Right atrium auricular region (tissue), 2 donors: Measurements from ENCODE around the gene SLC10A3. TPM values are rescaled to one million over a fixed set of nuclear protein-coding genes. Genes with fewer than 3 reads are reported as not detected.

Experiments used
- DNase-seq: peaks from one replicate; pipeline ENCODE4 v3.0.0-alpha.2; 2019; ENCODE audit warnings: low spot score
- H3K27ac ChIP-seq, 2 donors: fragments of 200-600 bp; sonication (generic); 1 replicate in 1 of 2; 2 replicates in 1 of 2; pipeline ENCODE4 v1.5.1; 2016 to 2019
- H3K27me3 ChIP-seq, 2 donors: fragments of 200-600 bp; sonication (generic); one replicate each; pipeline versions ENCODE4 v1.5.1 to v1.6.0; 2017 to 2019
- H3K36me3 ChIP-seq: fragments of 200-600 bp; sonication (generic); one replicate; pipeline ENCODE4 v1.5.1; 2016
- H3K4me1 ChIP-seq, 2 donors: fragments of 200-600 bp; sonication (generic); one replicate each; pipeline versions ENCODE4 v1.5.1 to v1.6.0; 2017 to 2019
- H3K4me3 ChIP-seq, 2 donors: fragments of 200-600 bp; sonication (generic); 1 replicate in 1 of 2; 2 replicates in 1 of 2; pipeline ENCODE4 v1.5.1; 2017 to 2019; ENCODE audit warnings: mild to moderate bottlenecking in 1 of 2, moderate library complexity in 1 of 2
- H3K9me3 ChIP-seq, 2 donors: fragments of 200-600 bp; sonication (generic); one replicate each; pipeline ENCODE4 v1.5.1; 2019
- total RNA-seq, 2 donors: library from RNA; depleted of rRNA; stranded (reverse); fragments of >200 nt; gene quantifications; one replicate each; pipeline ENCODE4 v1.1.0, GENCODE V29; 2016
- TF ChIP-seq, protein P1 (sequence below), 2 donors: fragments of 200-600 bp; sonication (generic); IDR thresholded peaks; one replicate each; pipeline ENCODE4 v1.5.1; 2019; ENCODE audit warnings: antibody characterized with exemption in 2 of 2

Gene SLC10A3
- total RNA-seq, 2 donors from 2014 or later, result 22.2 to 22.9 TPM

DNA sequence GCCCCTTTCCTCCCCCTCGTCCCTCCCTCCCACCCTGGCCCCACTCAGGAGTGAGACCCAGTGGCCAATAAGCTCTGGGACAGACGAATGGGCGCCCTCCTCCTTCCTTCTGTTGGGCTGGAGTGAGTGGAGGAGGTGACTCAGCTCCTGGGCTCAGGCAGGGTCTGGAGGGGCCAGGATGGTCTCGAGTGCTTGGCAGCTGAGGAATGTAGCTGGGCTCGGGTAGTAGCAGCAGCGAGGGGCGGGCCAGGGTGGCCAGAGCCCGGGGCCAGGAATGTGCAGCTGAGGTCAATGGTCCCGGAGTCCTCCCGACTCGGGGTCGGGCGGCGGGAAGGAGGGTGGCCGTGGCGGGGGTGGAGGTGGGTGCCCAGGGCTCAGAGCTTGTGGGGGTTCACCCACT is 41.2 kb upstream of the SLC10A3 start:
- Histone ChIP-seq H3K4me3 (no peak overlapping the region), H3K36me3 (peaks cover 10% of the 10 kb centered on the region), H3K27me3 (no peaks in the 10 kb centered on the region), H3K9me3 (no peaks in the 10 kb centered on the region), H3K4me1 (peaks cover 0 to 16% of the 10 kb centered on the region in 2 donors), H3K27ac (peak overlapping the region in 1 of 2 donors; percentile 61)
- no peak for DNase-seq
- TF ChIP-seq, protein P1, sequence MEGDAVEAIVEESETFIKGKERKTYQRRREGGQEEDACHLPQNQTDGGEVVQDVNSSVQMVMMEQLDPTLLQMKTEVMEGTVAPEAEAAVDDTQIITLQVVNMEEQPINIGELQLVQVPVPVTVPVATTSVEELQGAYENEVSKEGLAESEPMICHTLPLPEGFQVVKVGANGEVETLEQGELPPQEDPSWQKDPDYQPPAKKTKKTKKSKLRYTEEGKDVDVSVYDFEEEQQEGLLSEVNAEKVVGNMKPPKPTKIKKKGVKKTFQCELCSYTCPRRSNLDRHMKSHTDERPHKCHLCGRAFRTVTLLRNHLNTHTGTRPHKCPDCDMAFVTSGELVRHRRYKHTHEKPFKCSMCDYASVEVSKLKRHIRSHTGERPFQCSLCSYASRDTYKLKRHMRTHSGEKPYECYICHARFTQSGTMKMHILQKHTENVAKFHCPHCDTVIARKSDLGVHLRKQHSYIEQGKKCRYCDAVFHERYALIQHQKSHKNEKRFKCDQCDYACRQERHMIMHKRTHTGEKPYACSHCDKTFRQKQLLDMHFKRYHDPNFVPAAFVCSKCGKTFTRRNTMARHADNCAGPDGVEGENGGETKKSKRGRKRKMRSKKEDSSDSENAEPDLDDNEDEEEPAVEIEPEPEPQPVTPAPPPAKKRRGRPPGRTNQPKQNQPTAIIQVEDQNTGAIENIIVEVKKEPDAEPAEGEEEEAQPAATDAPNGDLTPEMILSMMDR (IDR thresholded peaks at IDR 0.05), result no peak

DNA sequence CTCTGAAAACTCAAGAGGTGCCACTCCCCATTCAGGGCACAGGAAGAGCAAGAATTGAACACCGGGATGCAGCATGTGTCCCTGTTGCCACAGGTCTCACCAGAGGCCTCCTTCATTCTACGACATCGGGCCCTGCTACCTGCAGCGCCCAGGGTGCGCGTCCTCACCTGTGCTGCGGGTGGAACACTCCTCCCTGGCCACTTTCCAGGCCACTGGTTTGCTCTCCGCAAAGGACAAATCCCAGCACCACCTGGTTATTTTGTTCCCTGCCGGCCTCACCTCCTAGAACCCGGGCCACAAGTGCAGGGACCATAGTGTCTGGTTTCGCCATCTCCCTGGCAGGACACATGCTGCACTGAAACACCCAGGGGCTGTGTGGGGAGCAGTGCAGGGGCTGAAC is 39.9 kb upstream of the SLC10A3 start:
- TF ChIP-seq, protein P1 (IDR thresholded peaks at IDR 0.05), result no peak
- Histone ChIP-seq H3K27ac (no peak overlapping the region), H3K9me3 (no peaks in the 10 kb centered on the region), H3K36me3 (peaks cover 3% of the 10 kb centered on the region), H3K4me1 (peaks cover 0 to 16% of the 10 kb centered on the region in 2 donors), H3K4me3 (no peak overlapping the region), H3K27me3 (no peaks in the 10 kb centered on the region)
- DNase-seq, result no peak

DNA sequence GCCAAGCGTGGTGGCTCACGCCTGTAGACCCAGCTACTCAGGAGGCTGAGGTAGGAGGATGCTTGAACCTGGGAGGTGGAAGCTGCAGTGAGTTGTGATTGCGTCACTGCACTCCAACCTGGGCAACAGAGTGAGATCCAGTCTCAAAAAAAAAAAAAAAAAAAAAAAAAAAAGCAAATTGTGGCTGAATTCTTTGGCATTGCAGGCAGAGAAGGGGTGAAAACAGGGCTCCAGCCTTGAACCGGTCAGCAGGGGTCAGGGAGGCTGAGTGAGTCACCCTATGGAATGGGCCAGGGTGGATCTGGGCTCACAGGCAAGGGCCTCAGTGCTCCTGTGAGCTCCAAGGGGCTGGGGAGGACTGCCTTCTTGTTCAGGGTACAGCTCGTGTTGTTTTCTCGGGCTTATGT is 38.8 kb upstream of the SLC10A3 start:
- no peak for DNase-seq
- no peak overlapping the region for H3K4me3 ChIP-seq
- no peaks in the 10 kb centered on the region for H3K27me3 ChIP-seq
- H3K36me3 ChIP-seq, result no peaks in the 10 kb centered on the region
- no peaks in the 10 kb centered on the region for H3K9me3 ChIP-seq
- no peak overlapping the region for H3K27ac ChIP-seq
- TF ChIP-seq, protein P1 (IDR thresholded peaks at IDR 0.05), result no peak
- peaks cover 0 to 11% of the 10 kb centered on the region in 2 donors for H3K4me1 ChIP-seq

DNA sequence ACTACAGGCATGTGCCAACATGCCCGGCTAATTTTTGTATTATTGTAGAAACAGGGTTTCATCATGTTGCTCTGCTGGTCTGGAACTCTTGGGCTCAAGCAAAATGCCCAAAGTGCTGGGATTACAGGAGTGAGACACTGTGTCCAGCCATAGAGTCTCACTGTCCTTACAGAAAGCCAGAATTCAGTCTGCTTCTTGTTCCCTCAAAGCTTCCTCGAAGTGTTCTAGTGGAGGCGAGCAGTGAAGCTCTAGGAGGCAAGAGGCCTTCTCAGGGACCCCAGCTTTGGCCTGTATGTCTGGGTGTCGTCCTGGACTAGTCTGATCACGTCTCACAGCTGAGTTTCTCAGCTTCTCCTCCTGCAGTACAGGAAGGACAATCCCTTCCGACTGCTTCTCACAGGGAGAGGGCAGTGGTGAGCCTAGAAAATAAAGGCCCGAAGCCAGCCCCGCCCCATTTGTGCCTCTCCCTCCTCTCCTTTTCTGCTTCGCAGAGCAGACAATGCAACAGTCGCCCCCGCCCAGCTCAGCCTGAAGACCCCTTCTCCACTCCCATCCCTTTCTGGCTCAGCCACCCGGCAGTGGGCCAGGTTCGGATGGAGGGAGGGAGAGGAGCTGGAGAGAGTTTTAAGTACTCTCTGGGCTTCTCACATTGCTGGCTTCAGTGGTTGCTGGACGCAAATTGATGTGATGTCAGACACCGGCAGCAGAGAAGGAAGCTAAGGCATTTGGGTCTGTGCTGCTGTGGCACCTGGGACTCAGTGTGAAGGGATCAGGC is 36.7 kb upstream of the SLC10A3 start:
- peaks cover 0 to 10% of the 10 kb centered on the region in 2 donors for H3K4me1 ChIP-seq
- TF ChIP-seq, protein P1 (IDR thresholded peaks at IDR 0.05), result peak; percentile 30 to 63
- DNase-seq, result peak; percentile 88
- no peaks in the 10 kb centered on the region for H3K36me3 ChIP-seq
- no peaks in the 10 kb centered on the region for H3K27me3 ChIP-seq
- peak overlapping the region in 1 of 2 donors; percentile 35 for H3K4me3 ChIP-seq
- peak overlapping the region; percentile 69 to 78 for H3K27ac ChIP-seq
- H3K9me3 ChIP-seq, result no peaks in the 10 kb centered on the region

DNA sequence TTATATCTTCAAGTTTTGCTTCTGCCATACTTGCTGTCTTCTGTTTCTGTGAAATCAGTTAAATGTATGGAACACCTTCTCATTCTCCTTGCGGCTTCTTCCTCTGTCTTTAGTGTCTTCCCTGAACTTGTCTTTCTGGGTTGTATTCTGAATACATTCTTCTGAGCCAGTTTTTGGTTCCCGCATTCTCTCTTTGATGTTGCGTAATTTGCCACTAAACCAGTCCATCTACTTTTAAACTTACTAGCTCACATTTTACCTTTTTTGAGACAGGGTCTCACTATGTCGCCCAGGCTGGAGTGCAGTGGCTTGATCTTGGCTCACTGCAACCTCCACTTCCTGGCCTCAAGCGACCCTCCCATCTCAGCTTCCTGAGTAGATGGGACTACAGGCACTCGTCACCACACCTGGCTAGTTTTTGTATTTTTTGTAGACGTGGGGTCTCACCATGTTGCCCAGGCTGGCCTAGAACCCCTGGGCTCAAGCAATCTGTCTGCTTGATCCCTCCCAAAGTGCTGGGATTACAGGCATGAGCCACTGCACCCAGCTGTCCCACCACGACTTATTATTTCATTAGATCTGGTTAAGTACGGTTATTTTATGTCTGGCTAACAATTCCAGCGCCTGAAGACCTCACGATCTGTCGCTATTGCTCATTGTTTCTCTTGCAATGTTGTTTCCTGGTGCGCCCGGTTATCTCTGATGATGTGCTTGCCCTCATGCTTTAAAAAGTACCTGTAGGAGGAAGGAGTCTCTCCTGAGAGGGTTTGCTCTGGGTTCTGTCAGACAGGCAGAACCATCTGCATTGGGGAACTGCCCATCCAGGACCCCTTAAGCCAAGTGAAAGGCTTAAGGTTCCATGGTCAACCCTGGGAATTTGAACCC is 35.4 kb upstream of the SLC10A3 start:
- H3K4me1 ChIP-seq, result peaks cover 0 to 10% of the 10 kb centered on the region in 2 donors
- H3K27ac ChIP-seq, result no peak overlapping the region
- TF ChIP-seq, protein P1 (IDR thresholded peaks at IDR 0.05), result no peak
- no peak overlapping the region for H3K4me3 ChIP-seq
- H3K36me3 ChIP-seq, result no peaks in the 10 kb centered on the region
- no peaks in the 10 kb centered on the region for H3K27me3 ChIP-seq
- DNase-seq, result no peak
- H3K9me3 ChIP-seq, result no peaks in the 10 kb centered on the region
